ENCODE results near the gene MAP7. TPM values are rescaled to one million over a fixed set of nuclear protein-coding genes. Genes with fewer than 3 reads are reported as not detected.
A peak's percentile ranks its signal among the peaks of the same experiment; 100 is the strongest.

Gene MAP7
- polyA plus RNA-seq, 1 donor from 2014 or later, result 5.1 TPM

DNA sequence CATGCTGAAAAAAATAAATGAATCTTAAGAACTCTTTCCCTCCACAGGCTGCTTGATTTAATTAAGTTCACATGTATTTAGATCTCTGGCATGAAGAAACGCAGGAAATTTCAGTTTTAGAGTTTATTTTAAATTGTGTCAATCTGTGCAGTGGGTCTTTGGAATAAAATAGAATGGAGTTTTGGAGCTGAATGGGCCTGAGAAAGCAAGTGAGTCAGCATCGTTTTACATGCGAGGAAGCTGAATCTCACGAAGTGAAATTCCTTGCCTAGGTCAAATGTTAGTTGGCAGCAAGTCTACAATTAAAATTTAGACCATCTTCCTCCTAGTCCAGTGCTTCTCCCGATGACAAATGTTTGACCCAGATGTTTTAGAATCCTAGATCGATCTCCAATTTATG, 22.4 kb downstream of the MAP7 start:
- Histone ChIP-seq H3K9me2 (ENCODE audit: insufficient read depth, low read length) (no peaks in the 10 kb centered on the region), H3K4me3 (ENCODE audit: low read length) (no peak overlapping the region), H3K27me3 (ENCODE audit: insufficient read depth, low read depth, low read length) (no peaks in the 10 kb centered on the region), H3K36me3 (ENCODE audit: insufficient read depth, low read length) (no peaks in the 10 kb centered on the region), H3K4me2 (ENCODE audit: low read length) (no peak overlapping the region), H3K9me3 (ENCODE audit: low read length) (no peaks in the 10 kb centered on the region), H3K79me2 (replicated peaks; ENCODE audit: insufficient read depth, low read length) (no peaks in the 10 kb centered on the region), H4K20me1 (ENCODE audit: insufficient read depth) (no peaks in the 10 kb centered on the region), H3K27ac (ENCODE audit: low read length) (no peak overlapping the region), H3K9ac (ENCODE audit: low read length) (no peak overlapping the region), H2AFZ (ENCODE audit: low read depth, low read length) (no peak overlapping the region), H3F3A (ENCODE audit: insufficient read depth, low read length, poor library complexity, severe bottlenecking) (no peaks in the 10 kb centered on the region)
- TF ChIP-seq, protein P1, sequence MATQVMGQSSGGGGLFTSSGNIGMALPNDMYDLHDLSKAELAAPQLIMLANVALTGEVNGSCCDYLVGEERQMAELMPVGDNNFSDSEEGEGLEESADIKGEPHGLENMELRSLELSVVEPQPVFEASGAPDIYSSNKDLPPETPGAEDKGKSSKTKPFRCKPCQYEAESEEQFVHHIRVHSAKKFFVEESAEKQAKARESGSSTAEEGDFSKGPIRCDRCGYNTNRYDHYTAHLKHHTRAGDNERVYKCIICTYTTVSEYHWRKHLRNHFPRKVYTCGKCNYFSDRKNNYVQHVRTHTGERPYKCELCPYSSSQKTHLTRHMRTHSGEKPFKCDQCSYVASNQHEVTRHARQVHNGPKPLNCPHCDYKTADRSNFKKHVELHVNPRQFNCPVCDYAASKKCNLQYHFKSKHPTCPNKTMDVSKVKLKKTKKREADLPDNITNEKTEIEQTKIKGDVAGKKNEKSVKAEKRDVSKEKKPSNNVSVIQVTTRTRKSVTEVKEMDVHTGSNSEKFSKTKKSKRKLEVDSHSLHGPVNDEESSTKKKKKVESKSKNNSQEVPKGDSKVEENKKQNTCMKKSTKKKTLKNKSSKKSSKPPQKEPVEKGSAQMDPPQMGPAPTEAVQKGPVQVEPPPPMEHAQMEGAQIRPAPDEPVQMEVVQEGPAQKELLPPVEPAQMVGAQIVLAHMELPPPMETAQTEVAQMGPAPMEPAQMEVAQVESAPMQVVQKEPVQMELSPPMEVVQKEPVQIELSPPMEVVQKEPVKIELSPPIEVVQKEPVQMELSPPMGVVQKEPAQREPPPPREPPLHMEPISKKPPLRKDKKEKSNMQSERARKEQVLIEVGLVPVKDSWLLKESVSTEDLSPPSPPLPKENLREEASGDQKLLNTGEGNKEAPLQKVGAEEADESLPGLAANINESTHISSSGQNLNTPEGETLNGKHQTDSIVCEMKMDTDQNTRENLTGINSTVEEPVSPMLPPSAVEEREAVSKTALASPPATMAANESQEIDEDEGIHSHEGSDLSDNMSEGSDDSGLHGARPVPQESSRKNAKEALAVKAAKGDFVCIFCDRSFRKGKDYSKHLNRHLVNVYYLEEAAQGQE (IDR thresholded peaks at IDR 0.05; ENCODE audit: borderline replicate concordance), result no peak
- no peak for TF ChIP-seq EZH2 (IDR thresholded peaks at IDR 0.05; ENCODE audit: borderline replicate concordance, insufficient read depth, low read length, poor library complexity, severe bottlenecking)
- TF ChIP-seq TAF1 (IDR thresholded peaks at IDR 0.05; ENCODE audit: low read depth), result no peak
- no peak for TF ChIP-seq MXI1 (conservative IDR thresholded peaks at IDR 0.05; ENCODE audit: poor library complexity, severe bottlenecking)
- TF ChIP-seq, protein P2, sequence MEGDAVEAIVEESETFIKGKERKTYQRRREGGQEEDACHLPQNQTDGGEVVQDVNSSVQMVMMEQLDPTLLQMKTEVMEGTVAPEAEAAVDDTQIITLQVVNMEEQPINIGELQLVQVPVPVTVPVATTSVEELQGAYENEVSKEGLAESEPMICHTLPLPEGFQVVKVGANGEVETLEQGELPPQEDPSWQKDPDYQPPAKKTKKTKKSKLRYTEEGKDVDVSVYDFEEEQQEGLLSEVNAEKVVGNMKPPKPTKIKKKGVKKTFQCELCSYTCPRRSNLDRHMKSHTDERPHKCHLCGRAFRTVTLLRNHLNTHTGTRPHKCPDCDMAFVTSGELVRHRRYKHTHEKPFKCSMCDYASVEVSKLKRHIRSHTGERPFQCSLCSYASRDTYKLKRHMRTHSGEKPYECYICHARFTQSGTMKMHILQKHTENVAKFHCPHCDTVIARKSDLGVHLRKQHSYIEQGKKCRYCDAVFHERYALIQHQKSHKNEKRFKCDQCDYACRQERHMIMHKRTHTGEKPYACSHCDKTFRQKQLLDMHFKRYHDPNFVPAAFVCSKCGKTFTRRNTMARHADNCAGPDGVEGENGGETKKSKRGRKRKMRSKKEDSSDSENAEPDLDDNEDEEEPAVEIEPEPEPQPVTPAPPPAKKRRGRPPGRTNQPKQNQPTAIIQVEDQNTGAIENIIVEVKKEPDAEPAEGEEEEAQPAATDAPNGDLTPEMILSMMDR (IDR thresholded peaks at IDR 0.05; ENCODE audit: poor library complexity, severe bottlenecking), result no peak

DNA sequence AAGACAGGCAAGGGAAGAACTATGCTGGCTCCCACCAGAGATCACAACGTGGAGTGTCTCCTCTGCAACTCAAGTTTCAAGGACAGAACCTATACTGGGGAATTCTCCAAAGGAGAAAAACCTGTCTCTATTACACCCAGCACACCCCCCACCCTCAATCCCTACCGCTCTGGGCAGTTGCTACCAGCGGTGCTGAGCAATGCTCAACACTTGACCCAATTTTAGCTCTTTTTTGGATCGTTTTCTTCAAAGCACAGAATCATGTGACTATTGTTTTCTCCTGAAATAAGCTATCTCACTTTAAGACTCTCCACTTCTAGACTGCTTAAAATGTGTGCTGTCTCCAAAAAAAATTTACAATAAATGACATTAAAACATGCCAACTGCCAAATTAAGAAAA, 23.3 kb downstream of the MAP7 start:
- Histone ChIP-seq H3F3A (ENCODE audit: insufficient read depth, low read length, poor library complexity, severe bottlenecking) (no peaks in the 10 kb centered on the region), H2AFZ (ENCODE audit: low read depth, low read length) (peak overlapping the region; percentile 48), H3K9me2 (ENCODE audit: insufficient read depth, low read length) (no peaks in the 10 kb centered on the region), H3K36me3 (ENCODE audit: insufficient read depth, low read length) (no peaks in the 10 kb centered on the region), H3K4me3 (ENCODE audit: low read length) (peak overlapping the region; percentile 65), H3K79me2 (replicated peaks; ENCODE audit: insufficient read depth, low read length) (no peaks in the 10 kb centered on the region), H3K27me3 (ENCODE audit: insufficient read depth, low read depth, low read length) (no peaks in the 10 kb centered on the region), H3K9me3 (ENCODE audit: low read length) (no peaks in the 10 kb centered on the region), H3K27ac (ENCODE audit: low read length) (peak overlapping the region; percentile 85), H4K20me1 (ENCODE audit: insufficient read depth) (no peaks in the 10 kb centered on the region), H3K4me2 (ENCODE audit: low read length) (peak overlapping the region; percentile 84), H3K9ac (ENCODE audit: low read length) (peak overlapping the region; percentile 67)
- TF ChIP-seq, protein P2 (IDR thresholded peaks at IDR 0.05; ENCODE audit: poor library complexity, severe bottlenecking), result no peak
- TF ChIP-seq EP300 (conservative IDR thresholded peaks at IDR 0.05; ENCODE audit: poor library complexity, severe bottlenecking), result no peak
- TF ChIP-seq EZH2 (IDR thresholded peaks at IDR 0.05; ENCODE audit: borderline replicate concordance, insufficient read depth, low read length, poor library complexity, severe bottlenecking), result no peak
- TF ChIP-seq, protein P1 (IDR thresholded peaks at IDR 0.05; ENCODE audit: borderline replicate concordance), result no peak
- TF ChIP-seq POLR2AphosphoS5 (IDR thresholded peaks at IDR 0.05), result no peak
- no peak for TF ChIP-seq RAD21 (conservative IDR thresholded peaks at IDR 0.05)
- TF ChIP-seq TAF1 (IDR thresholded peaks at IDR 0.05; ENCODE audit: low read depth), result no peak
- no peak for TF ChIP-seq SMC3 (conservative IDR thresholded peaks at IDR 0.05; ENCODE audit: poor library complexity)
- no peak for TF ChIP-seq MXI1 (conservative IDR thresholded peaks at IDR 0.05; ENCODE audit: poor library complexity, severe bottlenecking)

Measured in neural cell (in vitro differentiated cells).